Hepatocyte (in vitro differentiated cells): ENCODE results near the gene TET1. TPM values are rescaled to one million over a fixed set of nuclear protein-coding genes. Genes with fewer than 3 reads are reported as not detected.
A peak's percentile ranks its signal among the peaks of the same experiment; 100 is the strongest.

Experiments
- DNase-seq: peaks from one replicate; pipeline ENCODE4 v3.0.0-alpha.2; 2016; ENCODE audit warnings: low spot score
- H2AFZ ChIP-seq: fragments of 200-600 bp; sonication (generic); 2 replicates; pipeline ENCODE4 v1.6.0; 2016; ENCODE audit warnings: antibody characterized with exemption, mild to moderate bottlenecking
- H3K27ac ChIP-seq: fragments of 200-600 bp; sonication (generic); 2 replicates; pipeline ENCODE4 v1.5.1; 2016; ENCODE audit warnings: mild to moderate bottlenecking
- H3K27me3 ChIP-seq: fragments of 200-600 bp; sonication (generic); 2 replicates; pipeline ENCODE4 v1.6.1; 2016
- H3K36me3 ChIP-seq: fragments of 200-600 bp; sonication (generic); replicated peaks from 2 replicates; pipeline ENCODE4 v1.5.1; 2016; ENCODE audit warnings: low read depth; ENCODE audit not compliant: insufficient read depth
- H3K4me1 ChIP-seq: fragments of 200-600 bp; sonication (generic); 2 replicates; pipeline ENCODE4 v1.5.1; 2016; ENCODE audit warnings: mild to moderate bottlenecking, moderate library complexity; ENCODE audit not compliant: insufficient read depth
- H3K4me2 ChIP-seq: fragments of 200-600 bp; sonication (generic); 2 replicates; pipeline ENCODE4 v1.6.0; 2016
- H3K4me3 ChIP-seq: fragments of 200-600 bp; sonication (generic); 2 replicates; pipeline ENCODE4 v1.5.1; 2016; ENCODE audit warnings: mild to moderate bottlenecking
- H3K79me2 ChIP-seq: fragments of 200-600 bp; sonication (generic); 2 replicates; pipeline ENCODE4 v1.6.0; 2017; ENCODE audit warnings: mild to moderate bottlenecking
- H3K9me2 ChIP-seq: fragments of 200-600 bp; sonication (generic); replicated peaks from 2 replicates; pipeline ENCODE4 v1.6.0; 2017; ENCODE audit warnings: mild to moderate bottlenecking; ENCODE audit not compliant: insufficient read depth
- H3K9me3 ChIP-seq: fragments of 200-600 bp; sonication (generic); 2 replicates; pipeline ENCODE4 v1.5.1; 2016; ENCODE audit warnings: low read depth, mild to moderate bottlenecking
- H4K20me1 ChIP-seq: fragments of 200-600 bp; sonication (generic); 2 replicates; pipeline ENCODE4 v1.6.0; 2016; ENCODE audit warnings: mild to moderate bottlenecking; ENCODE audit not compliant: insufficient read depth, poor library complexity, severe bottlenecking
- EZH2 ChIP-seq: fragments of 200-600 bp; sonication (generic); IDR thresholded peaks from 2 replicates; pipeline ENCODE4 v1.6.1; 2016; ENCODE audit warnings: antibody characterized with exemption, mild to moderate bottlenecking, borderline replicate concordance
- EZH2phosphoT487 ChIP-seq: fragments of 200-600 bp; sonication (generic); IDR thresholded peaks from one replicate; pipeline ENCODE4 v1.6.1; 2018; ENCODE audit warnings: antibody characterized with exemption, mild to moderate bottlenecking, low read depth, moderate library complexity; ENCODE audit not compliant: unreplicated experiment, severe bottlenecking
- WGBS: methylation state at CpG from one replicate; pipeline ENCODE4 v1.1.6; 2016; ENCODE audit warnings: low lambda C conversion rate; ENCODE audit errors: missing lambda C conversion rate; 5-methylcytosine and 5-hydroxymethylcytosine counted together
- polyA plus RNA-seq: library from polyadenylated mRNA; unstranded; fragments of >200 nt; fragmentation: Nextera tagmentation; extraction: Ambion mirVana; gene quantifications from 2 replicates; pipeline ENCODE4 v1.2.1, GENCODE V29; 2016
- total RNA-seq: library from RNA; depleted of rRNA; stranded (reverse); fragments of >200 nt; gene quantifications from 2 replicates; pipeline ENCODE4 v1.2.3, GENCODE V29; 2014
- TF ChIP-seq, protein P1 (sequence below): fragments of 200-600 bp; sonication (generic); IDR thresholded peaks from 2 replicates; pipeline ENCODE4 v1.5.1; 2016; ENCODE audit warnings: antibody characterized with exemption, mild to moderate bottlenecking; ENCODE audit not compliant: poor library complexity

Gene TET1
- total and polyA plus RNA-seq, 2 experiments from 2014 or later: 2.4 to 13.6 TPM

DNA sequence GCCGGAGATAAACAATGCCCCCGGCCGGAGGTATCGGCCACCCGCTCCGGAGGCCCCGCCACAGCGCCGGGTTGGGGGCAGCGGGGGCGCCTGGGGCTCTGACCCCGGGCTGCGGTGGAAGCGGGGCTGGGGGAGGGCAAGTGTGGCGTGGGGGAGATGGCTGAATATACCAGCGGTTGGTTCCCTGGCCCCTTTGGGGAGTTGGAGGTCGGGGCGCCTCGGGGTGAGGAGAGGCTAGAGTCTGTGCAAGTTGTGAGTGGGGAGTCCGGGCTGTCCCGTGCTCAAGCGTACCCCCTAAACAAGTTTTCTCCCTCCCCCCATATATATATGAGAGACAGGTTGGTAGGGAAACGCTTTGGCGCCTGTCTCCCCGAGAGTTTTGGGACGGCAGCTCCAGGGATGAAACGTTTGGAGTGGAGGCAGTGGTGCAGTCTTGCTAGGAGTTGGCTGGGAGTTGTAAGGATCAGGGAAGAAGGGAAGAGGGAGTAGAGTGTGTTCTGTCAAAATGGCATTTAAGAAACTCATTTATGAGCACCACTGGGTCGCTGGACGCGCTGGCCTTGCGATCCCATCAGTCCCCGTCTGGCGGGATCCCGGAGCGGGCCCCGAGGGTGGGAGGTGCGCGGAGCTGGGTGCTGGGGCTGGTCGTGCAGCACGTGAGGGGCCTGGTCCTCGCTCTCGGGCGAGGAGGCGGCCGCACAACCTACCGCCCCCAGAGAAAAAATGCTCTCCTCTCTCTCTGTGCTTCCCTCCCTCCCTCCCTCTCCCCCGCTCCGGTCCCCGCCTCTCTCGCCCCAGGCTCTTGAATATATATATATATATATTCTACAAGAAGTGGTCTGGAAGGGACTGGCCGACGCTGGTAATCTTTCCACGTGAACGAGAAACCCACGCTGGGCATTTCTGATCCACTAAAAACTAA is 1.1 kb downstream of the TET1 start:
- DNase-seq: peak; percentile 64
- Histone ChIP-seq H3K79me2 (peaks cover 52% of the 10 kb centered on the region), H3K36me3 (no peaks in the 10 kb centered on the region), H3K9me2 (no peaks in the 10 kb centered on the region), H3K4me2 (peak overlapping the region; percentile 96), H3K9me3 (no peaks in the 10 kb centered on the region), H3K27me3 (no peaks in the 10 kb centered on the region), H2AFZ (peak overlapping the region; percentile 98), H3K27ac (peak overlapping the region; percentile 76), H3K4me1 (no peaks in the 10 kb centered on the region), H3K4me3 (peak overlapping the region; percentile 99), H4K20me1 (no peaks in the 10 kb centered on the region)
- TF ChIP-seq, protein P1, sequence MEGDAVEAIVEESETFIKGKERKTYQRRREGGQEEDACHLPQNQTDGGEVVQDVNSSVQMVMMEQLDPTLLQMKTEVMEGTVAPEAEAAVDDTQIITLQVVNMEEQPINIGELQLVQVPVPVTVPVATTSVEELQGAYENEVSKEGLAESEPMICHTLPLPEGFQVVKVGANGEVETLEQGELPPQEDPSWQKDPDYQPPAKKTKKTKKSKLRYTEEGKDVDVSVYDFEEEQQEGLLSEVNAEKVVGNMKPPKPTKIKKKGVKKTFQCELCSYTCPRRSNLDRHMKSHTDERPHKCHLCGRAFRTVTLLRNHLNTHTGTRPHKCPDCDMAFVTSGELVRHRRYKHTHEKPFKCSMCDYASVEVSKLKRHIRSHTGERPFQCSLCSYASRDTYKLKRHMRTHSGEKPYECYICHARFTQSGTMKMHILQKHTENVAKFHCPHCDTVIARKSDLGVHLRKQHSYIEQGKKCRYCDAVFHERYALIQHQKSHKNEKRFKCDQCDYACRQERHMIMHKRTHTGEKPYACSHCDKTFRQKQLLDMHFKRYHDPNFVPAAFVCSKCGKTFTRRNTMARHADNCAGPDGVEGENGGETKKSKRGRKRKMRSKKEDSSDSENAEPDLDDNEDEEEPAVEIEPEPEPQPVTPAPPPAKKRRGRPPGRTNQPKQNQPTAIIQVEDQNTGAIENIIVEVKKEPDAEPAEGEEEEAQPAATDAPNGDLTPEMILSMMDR: no peak
- TF ChIP-seq EZH2phosphoT487 (no peak), EZH2 (no peak)
- WGBS: 1% methylated on average over 27 of the region's 55 CpGs

DNA sequence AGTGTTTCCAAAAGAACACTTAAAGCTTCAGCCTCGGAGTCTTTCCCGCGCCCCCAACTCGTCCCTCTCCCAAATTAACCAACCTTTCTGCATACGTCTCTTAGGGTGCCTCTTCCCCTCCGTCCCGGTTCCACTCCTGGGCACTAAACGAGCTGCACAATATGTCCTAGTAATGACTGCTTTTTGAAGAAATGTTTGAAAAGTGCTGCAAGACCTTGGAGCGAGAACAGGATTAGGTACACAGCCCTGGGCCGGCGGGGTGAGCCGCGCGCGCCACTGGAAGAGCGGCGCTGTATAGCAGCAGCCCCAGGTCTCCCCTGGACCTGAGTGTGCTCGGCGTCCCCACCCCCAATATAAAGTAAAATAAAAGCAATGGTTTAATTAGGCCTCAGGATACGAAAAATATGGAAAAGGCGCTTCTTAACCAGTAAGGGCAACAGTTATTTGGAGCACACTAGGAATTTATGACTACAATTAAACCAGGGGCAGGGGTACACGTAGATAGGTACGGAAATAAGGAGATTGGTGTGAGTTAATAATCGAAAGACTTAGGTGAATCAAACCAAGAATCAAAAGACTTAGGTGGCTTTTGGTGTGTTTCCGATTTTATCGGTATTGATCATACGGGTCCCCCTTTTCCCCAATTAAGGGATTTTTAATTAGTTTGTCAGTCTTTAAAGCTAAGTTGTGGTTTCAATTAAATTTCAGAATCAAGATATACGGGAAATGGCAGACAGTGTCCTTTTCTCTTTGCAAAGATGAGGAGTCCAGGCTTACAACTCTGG is 1.9 kb downstream of the TET1 start:
- TF ChIP-seq, protein P1: no peak
- TF ChIP-seq EZH2 (no peak), EZH2phosphoT487 (no peak)
- Histone ChIP-seq H3K79me2 (peaks cover 61% of the 10 kb centered on the region), H3K36me3 (no peaks in the 10 kb centered on the region), H4K20me1 (no peaks in the 10 kb centered on the region), H3K4me2 (peak overlapping the region; percentile 96), H3K4me3 (peak overlapping the region; percentile 99), H3K4me1 (no peaks in the 10 kb centered on the region), H3K9me3 (no peaks in the 10 kb centered on the region), H3K9me2 (no peaks in the 10 kb centered on the region), H2AFZ (peak overlapping the region; percentile 98), H3K27me3 (no peaks in the 10 kb centered on the region), H3K27ac (peak overlapping the region; percentile 76)
- 5% methylated on average over 28 of the region's 28 CpGs for WGBS
- DNase-seq: peak; percentile 54

DNA sequence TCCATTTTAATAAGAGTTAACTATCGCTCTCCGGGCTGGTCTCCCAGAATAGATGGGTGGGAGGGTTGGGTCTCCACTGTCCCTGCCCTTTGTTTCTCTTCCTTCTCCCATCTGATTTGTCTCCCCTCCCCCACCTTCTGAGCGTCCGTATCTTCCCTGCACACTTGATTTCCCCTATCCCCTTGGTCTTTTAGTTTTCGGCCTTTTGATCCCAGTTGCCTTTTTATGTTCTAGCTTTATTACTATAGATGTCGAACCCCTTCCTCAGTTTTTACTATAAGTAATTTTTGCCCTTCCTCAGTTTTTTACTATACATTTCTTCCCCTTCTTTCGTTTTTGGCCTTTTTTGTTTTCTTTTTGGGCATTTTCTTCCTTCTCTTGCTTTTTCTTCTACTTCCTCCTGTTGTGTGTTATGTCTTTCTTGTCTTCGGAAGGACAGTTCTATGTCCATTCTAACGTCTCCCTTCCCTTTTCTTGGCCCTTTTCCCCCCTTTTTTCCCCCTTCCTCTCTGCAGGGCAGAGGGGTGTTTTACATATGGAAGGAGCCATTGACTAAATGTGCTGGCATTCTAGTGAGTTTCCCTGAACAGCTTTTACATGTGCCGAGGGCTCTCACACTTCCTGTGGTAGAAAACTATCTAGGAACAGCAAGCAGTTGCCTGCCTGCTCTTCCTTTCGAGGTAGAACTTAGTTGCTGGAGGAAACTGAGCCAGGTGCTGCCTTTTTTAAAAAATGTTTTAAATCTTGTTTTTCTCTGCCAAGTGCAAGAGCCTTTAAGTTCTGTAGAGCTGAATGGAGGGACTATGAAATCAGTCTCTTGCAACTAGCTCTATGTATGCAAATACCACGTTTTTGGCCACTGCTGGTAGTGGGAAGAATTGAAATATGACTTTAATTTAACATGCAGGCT is 2.8 kb downstream of the TET1 start:
- H3K27me3 ChIP-seq: no peaks in the 10 kb centered on the region
- TF ChIP-seq, protein P1: no peak
- TF ChIP-seq EZH2: no peak
- TF ChIP-seq EZH2phosphoT487: no peak
- peak overlapping the region; percentile 96 for H3K4me2 ChIP-seq
- no peaks in the 10 kb centered on the region for H3K36me3 ChIP-seq
- H3K9me2 ChIP-seq: no peaks in the 10 kb centered on the region
- H3K79me2 ChIP-seq: peaks cover 69% of the 10 kb centered on the region
- no peaks in the 10 kb centered on the region for H3K9me3 ChIP-seq
- peak overlapping the region; percentile 98 for H2AFZ ChIP-seq
- 17% methylated on average over 12 of the region's 12 CpGs for WGBS
- no peaks in the 10 kb centered on the region for H3K4me1 ChIP-seq
- DNase-seq: peak; percentile 40
- H3K4me3 ChIP-seq: peak overlapping the region; percentile 99
- peak overlapping the region; percentile 76 for H3K27ac ChIP-seq
- H4K20me1 ChIP-seq: no peaks in the 10 kb centered on the region
